WTC11 (cell line): Measurements from ENCODE around the gene DMKN. TPM values are rescaled to one million over a fixed set of nuclear protein-coding genes. Genes with fewer than 3 reads are reported as not detected.

Experiments
- ATAC-seq: fragments of 200-7000 bp; cut with Tn5 transposase; 2 replicates; pipeline ENCODE4 v1.10.0; 2021; ENCODE audit warnings: mild to moderate bottlenecking, moderate library complexity
- CTCF ChIA-PET: fragments of 300-600 bp; sonication (Branson Sonifier 250); formaldehyde crosslinking; loops from one replicate; lab custom pipeline; 2021; ENCODE audit warnings: antibody characterized with exemption; lab: Charles Lee
- POLR2A ChIA-PET: fragments of 350-600 bp; sonication (Branson Sonifier 250); formaldehyde crosslinking; loops from one replicate; lab custom pipeline; 2021; ENCODE audit warnings: antibody characterized with exemption; lab: Charles Lee
- DNase-seq: peaks from one replicate; pipeline ENCODE4 v3.0.0; 2021; ENCODE audit warnings: low spot score
- H3K27ac Mint-ChIP-seq: 2 replicates; pipeline ENCODE4 v1.8.0; 2021; ENCODE audit warnings: mixed read lengths
- H3K27me3 Mint-ChIP-seq: 2 replicates; pipeline ENCODE4 v1.8.0; 2021; ENCODE audit warnings: low read depth, mild to moderate bottlenecking, moderate library complexity, mixed read lengths
- H3K36me3 Mint-ChIP-seq: 2 replicates; pipeline ENCODE4 v1.8.0; 2021; ENCODE audit warnings: mixed read lengths
- H3K4me1 Mint-ChIP-seq: 2 replicates; pipeline ENCODE4 v1.8.0; 2022; ENCODE audit warnings: mixed read lengths
- H3K4me3 Mint-ChIP-seq: 2 replicates; pipeline ENCODE4 v1.8.0; 2021; ENCODE audit warnings: mild to moderate bottlenecking, moderate library complexity, mixed read lengths
- H3K9me3 Mint-ChIP-seq: 2 replicates; pipeline ENCODE4 v1.8.0; 2021; ENCODE audit warnings: mixed read lengths
- ATF1 ChIP-seq: sonication (generic); formaldehyde crosslinking; IDR thresholded peaks from 2 replicates; pipeline ENCODE4 v1.8.1; 2023; ENCODE audit warnings: mild to moderate bottlenecking, moderate library complexity, missing genetic modification reagents
- CBFB ChIP-seq: sonication (generic); formaldehyde crosslinking; IDR thresholded peaks from 2 replicates; pipeline ENCODE4 v1.8.1; 2022; ENCODE audit warnings: mild to moderate bottlenecking, low read depth, missing genetic modification reagents
- FOXP1 ChIP-seq: sonication (generic); formaldehyde crosslinking; IDR thresholded peaks from 2 replicates; pipeline ENCODE4 v1.8.0; 2022; ENCODE audit warnings: missing genetic modification reagents, mild to moderate bottlenecking, moderate library complexity, borderline replicate concordance
- JAZF1 ChIP-seq: fragments of 250-450 bp; sonication (Bioruptor Pico); IDR thresholded peaks from 2 replicates; pipeline ENCODE4 v1.9.0; 2021; ENCODE audit warnings: moderate library complexity, mild to moderate bottlenecking, inconsistent platforms
- MXD4 ChIP-seq: fragments of 250-450 bp; sonication (Bioruptor Pico); IDR thresholded peaks from 2 replicates; pipeline ENCODE4 v1.8.0; 2021; ENCODE audit warnings: mild to moderate bottlenecking, moderate library complexity, borderline replicate concordance
- NFYB ChIP-seq: sonication (generic); formaldehyde crosslinking; conservative IDR thresholded peaks from 2 replicates; pipeline ENCODE4 v1.8.0; 2022; ENCODE audit warnings: low read depth, missing genetic modification reagents
- NR2C2 ChIP-seq: sonication (generic); formaldehyde crosslinking; IDR thresholded peaks from 2 replicates; pipeline ENCODE4 v1.8.0; 2022; ENCODE audit warnings: mild to moderate bottlenecking, missing genetic modification reagents
- SP1 ChIP-seq: sonication (generic); formaldehyde crosslinking; conservative IDR thresholded peaks from 2 replicates; pipeline ENCODE4 v1.8.1; 2022; ENCODE audit warnings: missing genetic modification reagents
- TEAD1 ChIP-seq: sonication (generic); formaldehyde crosslinking; IDR thresholded peaks from 2 replicates; pipeline ENCODE4 v1.8.0; 2022; ENCODE audit warnings: mild to moderate bottlenecking, missing genetic modification reagents
- ZNF263 ChIP-seq: sonication (generic); formaldehyde crosslinking; IDR thresholded peaks from 2 replicates; pipeline ENCODE4 v1.8.1; 2022; ENCODE audit warnings: low read depth, mild to moderate bottlenecking, moderate library complexity, missing genetic modification reagents
- ZNF317 ChIP-seq: sonication (generic); formaldehyde crosslinking; IDR thresholded peaks from 2 replicates; pipeline ENCODE4 v1.8.1; 2023; ENCODE audit warnings: low read depth, mild to moderate bottlenecking, moderate library complexity, missing genetic modification reagents, borderline replicate concordance
- total RNA-seq: library from RNA; stranded (reverse); gene quantifications from 3 replicates; pipeline ENCODE4 v1.2.3, GENCODE V29; 2021
- TF ChIP-seq, protein P1 (sequence below): sonication (generic); formaldehyde crosslinking; IDR thresholded peaks from 2 replicates; pipeline ENCODE4 v1.8.1; 2023; ENCODE audit warnings: mild to moderate bottlenecking, missing genetic modification reagents, moderate library complexity
- TF ChIP-seq, protein P2 (sequence below): sonication (generic); formaldehyde crosslinking; IDR thresholded peaks from 2 replicates; pipeline ENCODE4 v1.8.1; 2023; ENCODE audit warnings: mild to moderate bottlenecking, missing genetic modification reagents
- TF ChIP-seq, protein P3 (sequence below): fragments of 250-450 bp; sonication (Bioruptor Pico); IDR thresholded peaks from 2 replicates; pipeline ENCODE4 v1.8.0; 2021; ENCODE audit warnings: mild to moderate bottlenecking
- TF ChIP-seq, protein P4 (sequence below): sonication (generic); formaldehyde crosslinking; IDR thresholded peaks from 2 replicates; pipeline ENCODE4 v1.8.0; 2022; ENCODE audit warnings: mild to moderate bottlenecking, missing genetic modification reagents
- TF ChIP-seq, protein P5 (sequence below): sonication (generic); formaldehyde crosslinking; IDR thresholded peaks from 2 replicates; pipeline ENCODE4 v1.8.1; 2022; ENCODE audit warnings: missing genetic modification reagents, borderline replicate concordance

DMKN gene
- total RNA-seq, 1 experiment from 2014 or later = 285 TPM

DNA sequence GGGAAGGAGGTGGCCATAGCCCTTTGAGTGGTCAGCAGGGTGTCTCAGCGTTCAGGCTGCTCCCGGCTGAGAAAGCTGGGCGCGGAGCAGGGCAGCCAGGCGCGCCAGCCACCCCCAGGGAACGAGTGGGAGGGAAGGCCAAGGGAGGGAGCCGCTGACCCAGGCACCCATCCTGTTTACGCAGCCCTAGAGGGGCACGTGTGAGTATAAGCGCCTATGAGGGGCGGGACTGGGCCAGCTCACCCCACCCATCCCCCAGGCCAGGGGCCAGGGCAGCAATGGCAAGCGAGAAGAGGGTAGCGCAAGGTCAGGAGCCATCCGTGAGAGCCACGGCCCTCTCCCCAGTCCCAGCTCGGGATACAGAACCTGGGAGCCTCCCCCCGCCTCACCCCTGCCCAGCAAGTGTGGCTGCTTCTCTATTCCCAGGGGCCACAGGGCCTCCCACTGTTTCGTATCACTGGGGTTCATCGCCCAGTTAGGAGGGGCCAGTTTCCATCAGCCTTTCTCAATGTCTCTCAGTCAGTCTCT is 897 bp upstream of the DMKN start (continued):
- TF ChIP-seq, protein P1, sequence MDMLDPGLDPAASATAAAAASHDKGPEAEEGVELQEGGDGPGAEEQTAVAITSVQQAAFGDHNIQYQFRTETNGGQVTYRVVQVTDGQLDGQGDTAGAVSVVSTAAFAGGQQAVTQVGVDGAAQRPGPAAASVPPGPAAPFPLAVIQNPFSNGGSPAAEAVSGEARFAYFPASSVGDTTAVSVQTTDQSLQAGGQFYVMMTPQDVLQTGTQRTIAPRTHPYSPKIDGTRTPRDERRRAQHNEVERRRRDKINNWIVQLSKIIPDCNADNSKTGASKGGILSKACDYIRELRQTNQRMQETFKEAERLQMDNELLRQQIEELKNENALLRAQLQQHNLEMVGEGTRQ (CRISPR knock-in tag) = peak; percentile 47; the same call in 1 of the 2 replicates
- TF ChIP-seq CBFB (CRISPR knock-in tag) (0 out of 2 replicates have a peak, but pooled peaks have one; percentile 40), SP1 (CRISPR knock-in tag) (no peak), NFYB (CRISPR knock-in tag) (no peak)
- TF ChIP-seq, protein P2, sequence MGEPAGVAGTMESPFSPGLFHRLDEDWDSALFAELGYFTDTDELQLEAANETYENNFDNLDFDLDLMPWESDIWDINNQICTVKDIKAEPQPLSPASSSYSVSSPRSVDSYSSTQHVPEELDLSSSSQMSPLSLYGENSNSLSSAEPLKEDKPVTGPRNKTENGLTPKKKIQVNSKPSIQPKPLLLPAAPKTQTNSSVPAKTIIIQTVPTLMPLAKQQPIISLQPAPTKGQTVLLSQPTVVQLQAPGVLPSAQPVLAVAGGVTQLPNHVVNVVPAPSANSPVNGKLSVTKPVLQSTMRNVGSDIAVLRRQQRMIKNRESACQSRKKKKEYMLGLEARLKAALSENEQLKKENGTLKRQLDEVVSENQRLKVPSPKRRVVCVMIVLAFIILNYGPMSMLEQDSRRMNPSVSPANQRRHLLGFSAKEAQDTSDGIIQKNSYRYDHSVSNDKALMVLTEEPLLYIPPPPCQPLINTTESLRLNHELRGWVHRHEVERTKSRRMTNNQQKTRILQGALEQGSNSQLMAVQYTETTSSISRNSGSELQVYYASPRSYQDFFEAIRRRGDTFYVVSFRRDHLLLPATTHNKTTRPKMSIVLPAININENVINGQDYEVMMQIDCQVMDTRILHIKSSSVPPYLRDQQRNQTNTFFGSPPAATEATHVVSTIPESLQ = no peak

DNA sequence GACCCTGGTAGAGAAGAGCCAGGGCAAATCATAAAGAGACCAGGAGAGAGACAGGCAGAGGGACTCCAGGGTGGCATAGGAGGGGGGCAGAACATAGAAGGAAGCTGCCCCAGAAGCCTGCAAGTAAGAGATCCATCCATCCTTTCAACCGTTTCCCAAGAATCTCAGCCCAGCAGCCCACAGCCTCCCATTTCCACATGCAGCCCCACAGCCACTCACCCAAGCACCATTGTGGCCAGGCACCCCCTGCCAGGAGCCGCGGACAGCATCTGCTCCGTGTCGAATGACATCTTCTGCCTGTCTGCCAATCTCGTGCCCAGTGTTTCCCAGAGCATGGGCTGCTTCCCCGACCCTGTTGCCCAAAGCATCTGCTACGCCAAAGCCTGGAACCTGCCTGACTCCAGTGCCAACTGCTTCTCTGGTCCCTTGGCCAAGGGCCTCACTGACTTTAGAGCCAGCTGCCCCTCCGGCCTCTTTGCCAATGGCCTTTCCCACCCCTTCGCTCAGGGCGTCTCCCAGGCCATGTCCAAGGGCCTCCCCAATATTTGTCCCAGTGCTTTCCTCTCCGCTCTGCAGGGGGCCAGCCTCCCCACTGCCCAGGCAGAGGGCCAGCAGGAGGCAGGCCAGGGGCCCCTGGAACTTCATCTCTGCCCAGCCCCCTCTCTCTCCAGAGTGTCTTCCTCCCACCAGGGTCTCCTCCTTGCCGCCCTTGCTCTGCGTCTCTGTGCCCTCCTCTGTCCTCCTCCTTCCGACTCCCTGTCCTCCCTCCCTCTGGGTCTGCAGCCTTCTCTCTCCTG is 420 bp downstream of the DMKN start:
- no peak overlapping the region for H3K27ac Mint-ChIP-seq
- peaks cover 6% of the 10 kb centered on the region for H3K36me3 Mint-ChIP-seq
- no peaks in the 10 kb centered on the region for H3K9me3 Mint-ChIP-seq
- CTCF ChIA-PET = interaction anchor here (0.6 to 2.3 kb wide), 7 partner anchors 17 to 325 kb away, joined by 3 to 19 read pairs (median 5); no protein-coding TSS in a partner anchor
- no peak for ATAC-seq
- TF ChIP-seq ZNF263 (CRISPR knock-in tag) (0 out of 2 replicates have a peak, but pooled peaks have one; percentile 46), MXD4 (CRISPR knock-in tag) (no peak)
- TF ChIP-seq, all 79 proteins: peak for 1
- Mint-ChIP-seq H3K27me3 (peaks cover 20% of the 10 kb centered on the region), H3K4me3 (no peak overlapping the region), H3K4me1 (peaks cover 22% of the 10 kb centered on the region)
- POLR2A ChIA-PET = interaction anchor here (0.5 to 1.6 kb wide), 4 partner anchors 17 to 98 kb away, joined by 3 to 5 read pairs (median 4); no protein-coding TSS in a partner anchor
- no peak for DNase-seq

DNA sequence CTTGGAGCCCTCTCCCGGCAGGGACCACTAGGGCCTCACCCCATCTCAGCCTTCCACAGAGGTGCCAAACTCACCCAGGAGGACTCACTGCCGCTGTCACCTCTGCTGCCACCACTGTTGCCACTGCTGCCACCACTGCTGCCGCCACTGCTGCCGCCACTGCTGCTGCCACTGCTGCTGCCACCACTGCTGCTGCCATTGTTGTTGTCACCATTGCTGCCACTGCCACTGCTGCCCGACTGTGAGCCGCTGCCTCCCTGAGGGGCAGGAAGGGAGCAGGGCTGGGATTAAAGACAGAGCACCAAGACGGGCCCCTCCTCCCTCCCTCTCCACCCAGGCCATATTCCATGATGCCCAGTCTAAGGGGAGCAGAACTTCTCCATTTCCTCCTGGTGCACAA is 2.1 kb downstream of the DMKN start:
- ATAC-seq = no peak
- H3K27me3 Mint-ChIP-seq = peaks cover 20% of the 10 kb centered on the region

More for the DNA sequence above, 2.1 kb downstream of the DMKN start:
- Mint-ChIP-seq H3K4me1 (peaks cover 24% of the 10 kb centered on the region), H3K27ac (no peak overlapping the region), H3K9me3 (no peaks in the 10 kb centered on the region), H3K36me3 (peaks cover 19% of the 10 kb centered on the region), H3K4me3 (no peak overlapping the region)
- TF ChIP-seq SP1 (CRISPR knock-in tag) (no peak), ZNF317 (CRISPR knock-in tag) (no peak), FOXP1 (CRISPR knock-in tag) (no peak), TEAD1 (CRISPR knock-in tag) (no peak), NR2C2 (no peak), ATF1 (CRISPR knock-in tag) (no peak), JAZF1 (CRISPR knock-in tag) (no peak)
- TF ChIP-seq, protein P3, sequence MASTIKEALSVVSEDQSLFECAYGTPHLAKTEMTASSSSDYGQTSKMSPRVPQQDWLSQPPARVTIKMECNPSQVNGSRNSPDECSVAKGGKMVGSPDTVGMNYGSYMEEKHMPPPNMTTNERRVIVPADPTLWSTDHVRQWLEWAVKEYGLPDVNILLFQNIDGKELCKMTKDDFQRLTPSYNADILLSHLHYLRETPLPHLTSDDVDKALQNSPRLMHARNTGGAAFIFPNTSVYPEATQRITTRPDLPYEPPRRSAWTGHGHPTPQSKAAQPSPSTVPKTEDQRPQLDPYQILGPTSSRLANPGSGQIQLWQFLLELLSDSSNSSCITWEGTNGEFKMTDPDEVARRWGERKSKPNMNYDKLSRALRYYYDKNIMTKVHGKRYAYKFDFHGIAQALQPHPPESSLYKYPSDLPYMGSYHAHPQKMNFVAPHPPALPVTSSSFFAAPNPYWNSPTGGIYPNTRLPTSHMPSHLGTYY (CRISPR knock-in tag) = no peak
- TF ChIP-seq, protein P4, sequence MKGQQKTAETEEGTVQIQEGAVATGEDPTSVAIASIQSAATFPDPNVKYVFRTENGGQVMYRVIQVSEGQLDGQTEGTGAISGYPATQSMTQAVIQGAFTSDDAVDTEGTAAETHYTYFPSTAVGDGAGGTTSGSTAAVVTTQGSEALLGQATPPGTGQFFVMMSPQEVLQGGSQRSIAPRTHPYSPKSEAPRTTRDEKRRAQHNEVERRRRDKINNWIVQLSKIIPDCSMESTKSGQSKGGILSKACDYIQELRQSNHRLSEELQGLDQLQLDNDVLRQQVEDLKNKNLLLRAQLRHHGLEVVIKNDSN (CRISPR knock-in tag) = no peak
- TF ChIP-seq, protein P5, sequence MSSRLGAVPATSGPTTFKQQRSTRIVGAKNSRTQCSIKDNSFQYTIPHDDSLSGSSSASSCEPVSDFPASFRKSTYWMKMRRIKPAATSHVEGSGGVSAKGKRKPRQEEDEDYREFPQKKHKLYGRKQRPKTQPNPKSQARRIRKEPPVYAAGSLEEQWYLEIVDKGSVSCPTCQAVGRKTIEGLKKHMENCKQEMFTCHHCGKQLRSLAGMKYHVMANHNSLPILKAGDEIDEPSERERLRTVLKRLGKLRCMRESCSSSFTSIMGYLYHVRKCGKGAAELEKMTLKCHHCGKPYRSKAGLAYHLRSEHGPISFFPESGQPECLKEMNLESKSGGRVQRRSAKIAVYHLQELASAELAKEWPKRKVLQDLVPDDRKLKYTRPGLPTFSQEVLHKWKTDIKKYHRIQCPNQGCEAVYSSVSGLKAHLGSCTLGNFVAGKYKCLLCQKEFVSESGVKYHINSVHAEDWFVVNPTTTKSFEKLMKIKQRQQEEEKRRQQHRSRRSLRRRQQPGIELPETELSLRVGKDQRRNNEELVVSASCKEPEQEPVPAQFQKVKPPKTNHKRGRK (CRISPR knock-in tag) = no peak
- no peak for DNase-seq
- POLR2A ChIA-PET = interaction anchor here (1.1 to 1.2 kb wide), 3 partner anchors 12 to 37 kb away, joined by 3 to 4 read pairs (median 4); no protein-coding TSS in a partner anchor
- CTCF ChIA-PET = interaction anchor here (1.0 to 4.0 kb wide), 14 partner anchors 9 to 467 kb away, joined by 3 to 62 read pairs (median 9); no protein-coding TSS in a partner anchor
